HCT116 (cell line): ENCODE measurements around the gene DDX41.

Experiments used
- POLR2A ChIP-seq: IDR thresholded peaks from 2 replicates; pipeline ENCODE4 v1.7.0; 2011; ENCODE audit warnings: borderline replicate concordance; ENCODE audit not compliant: insufficient read depth, insufficient read length; ENCODE audit errors: extremely low read depth
- POLR2AphosphoS5 ChIP-seq: IDR thresholded peaks from 2 replicates; pipeline ENCODE4 v1.6.1; 2011; ENCODE audit warnings: mild to moderate bottlenecking, low read depth, low read length, moderate library complexity
- TF ChIP-seq, protein P1 (sequence below), 3 experiments: fragments of 200-600 bp in 1 of 3; sonication (generic) in 1 of 3; IDR thresholded peaks in 2 of 3; conservative IDR thresholded peaks in 1 of 3; 2 replicates each; pipeline ENCODE4 v1.5.1; 2012 to 2017; ENCODE audit warnings: low read depth in 2 of 3, low read length in 2 of 3, antibody characterized with exemption in 1 of 3, borderline replicate concordance in 1 of 3, control low read depth in 1 of 3, mild to moderate bottlenecking in 1 of 3, mixed read lengths in 1 of 3, mixed run types in 1 of 3, moderate library complexity in 1 of 3; ENCODE audit not compliant: insufficient read depth in 1 of 3

DNA sequence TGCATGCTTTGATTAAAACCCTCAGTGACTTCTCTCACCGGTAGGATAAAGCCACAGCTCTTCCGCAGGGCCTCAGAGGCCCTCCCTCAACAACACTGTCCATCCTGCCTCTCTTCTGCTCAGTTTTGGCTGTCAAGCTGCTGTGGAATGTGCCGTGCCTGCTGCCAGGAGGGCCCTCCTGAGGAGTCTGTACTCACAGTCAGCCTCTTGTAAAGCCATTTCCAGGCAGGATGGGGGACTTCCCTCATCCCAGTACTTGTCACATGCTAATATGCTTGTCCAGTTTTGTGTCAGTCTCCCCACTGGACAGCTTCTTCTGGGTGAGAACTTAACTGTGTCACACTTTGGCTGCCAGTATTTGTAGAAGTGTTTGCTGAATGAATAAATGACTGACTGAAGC, 13.9 kb upstream of the DDX41 start:
- TF ChIP-seq POLR2A = no peak
- TF ChIP-seq, protein P1, sequence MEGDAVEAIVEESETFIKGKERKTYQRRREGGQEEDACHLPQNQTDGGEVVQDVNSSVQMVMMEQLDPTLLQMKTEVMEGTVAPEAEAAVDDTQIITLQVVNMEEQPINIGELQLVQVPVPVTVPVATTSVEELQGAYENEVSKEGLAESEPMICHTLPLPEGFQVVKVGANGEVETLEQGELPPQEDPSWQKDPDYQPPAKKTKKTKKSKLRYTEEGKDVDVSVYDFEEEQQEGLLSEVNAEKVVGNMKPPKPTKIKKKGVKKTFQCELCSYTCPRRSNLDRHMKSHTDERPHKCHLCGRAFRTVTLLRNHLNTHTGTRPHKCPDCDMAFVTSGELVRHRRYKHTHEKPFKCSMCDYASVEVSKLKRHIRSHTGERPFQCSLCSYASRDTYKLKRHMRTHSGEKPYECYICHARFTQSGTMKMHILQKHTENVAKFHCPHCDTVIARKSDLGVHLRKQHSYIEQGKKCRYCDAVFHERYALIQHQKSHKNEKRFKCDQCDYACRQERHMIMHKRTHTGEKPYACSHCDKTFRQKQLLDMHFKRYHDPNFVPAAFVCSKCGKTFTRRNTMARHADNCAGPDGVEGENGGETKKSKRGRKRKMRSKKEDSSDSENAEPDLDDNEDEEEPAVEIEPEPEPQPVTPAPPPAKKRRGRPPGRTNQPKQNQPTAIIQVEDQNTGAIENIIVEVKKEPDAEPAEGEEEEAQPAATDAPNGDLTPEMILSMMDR (IDR thresholded peaks at IDR 0.05 in 2 of 3, conservative IDR thresholded peaks at IDR 0.05 in 1 of 3; ENCODE audit: borderline replicate concordance in 1 of 3, insufficient read depth in 1 of 3, low read depth in 2 of 3, low read length in 2 of 3) = no peak
- no peak for TF ChIP-seq POLR2AphosphoS5
